HL-60 (cell line): Measurements from ENCODE around the gene P2RY13.

Source experiments
- DNase-seq, 2 experiments: peaks; one replicate each; pipeline ENCODE4 v3.0.0-alpha.2; 2010 to 2020; ENCODE audit warnings: low read depth in 1 of 2, low spot score in 1 of 2
- H3K27ac ChIP-seq: fragments of 250-450 bp; sonication (Bioruptor Pico); replicated peaks from 2 replicates; pipeline ENCODE4 v1.5.1; 2020; ENCODE audit warnings: mild to moderate bottlenecking, moderate library complexity
- H3K27me3 ChIP-seq: fragments of 250-450 bp; sonication (Bioruptor Pico); 2 replicates; pipeline ENCODE4 v1.5.1; 2021; ENCODE audit warnings: mild to moderate bottlenecking, moderate library complexity; ENCODE audit not compliant: insufficient read depth, poor library complexity, severe bottlenecking
- H3K4me3 ChIP-seq: replicated peaks from 2 replicates; pipeline ENCODE4 v1.5.1; 2011; ENCODE audit warnings: mild to moderate bottlenecking, control low read depth, low read length; ENCODE audit not compliant: insufficient read depth
- GABPA ChIP-seq: IDR thresholded peaks from 2 replicates; pipeline ENCODE4 v1.6.1; 2012; ENCODE audit warnings: low read depth
- POLR2AphosphoS5 ChIP-seq: IDR thresholded peaks from 2 replicates; pipeline ENCODE4 v1.6.1; 2012; ENCODE audit warnings: low read depth
- REST ChIP-seq: IDR thresholded peaks from 2 replicates; pipeline ENCODE4 v1.6.1; 2012; ENCODE audit warnings: low read depth; ENCODE audit not compliant: insufficient replicate concordance
- SPI1 ChIP-seq: IDR thresholded peaks from 2 replicates; pipeline ENCODE4 v1.6.1; 2012; ENCODE audit warnings: low read depth, mild to moderate bottlenecking, borderline replicate concordance
- TF ChIP-seq, protein P1 (sequence below): IDR thresholded peaks from one replicate; pipeline ENCODE4 v1.5.1; 2011; ENCODE audit warnings: low read length, control low read depth, inconsistent platforms; ENCODE audit not compliant: insufficient read depth

The P2RY13 gene

GRCh38 chr3:151315136-151315535, 14.2 kb downstream of the P2RY13 start:
- TF ChIP-seq, protein P1, sequence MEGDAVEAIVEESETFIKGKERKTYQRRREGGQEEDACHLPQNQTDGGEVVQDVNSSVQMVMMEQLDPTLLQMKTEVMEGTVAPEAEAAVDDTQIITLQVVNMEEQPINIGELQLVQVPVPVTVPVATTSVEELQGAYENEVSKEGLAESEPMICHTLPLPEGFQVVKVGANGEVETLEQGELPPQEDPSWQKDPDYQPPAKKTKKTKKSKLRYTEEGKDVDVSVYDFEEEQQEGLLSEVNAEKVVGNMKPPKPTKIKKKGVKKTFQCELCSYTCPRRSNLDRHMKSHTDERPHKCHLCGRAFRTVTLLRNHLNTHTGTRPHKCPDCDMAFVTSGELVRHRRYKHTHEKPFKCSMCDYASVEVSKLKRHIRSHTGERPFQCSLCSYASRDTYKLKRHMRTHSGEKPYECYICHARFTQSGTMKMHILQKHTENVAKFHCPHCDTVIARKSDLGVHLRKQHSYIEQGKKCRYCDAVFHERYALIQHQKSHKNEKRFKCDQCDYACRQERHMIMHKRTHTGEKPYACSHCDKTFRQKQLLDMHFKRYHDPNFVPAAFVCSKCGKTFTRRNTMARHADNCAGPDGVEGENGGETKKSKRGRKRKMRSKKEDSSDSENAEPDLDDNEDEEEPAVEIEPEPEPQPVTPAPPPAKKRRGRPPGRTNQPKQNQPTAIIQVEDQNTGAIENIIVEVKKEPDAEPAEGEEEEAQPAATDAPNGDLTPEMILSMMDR = no peak
- no peak for TF ChIP-seq SPI1
- no peak for TF ChIP-seq POLR2AphosphoS5
- no peak for TF ChIP-seq GABPA
- TF ChIP-seq REST = no peak
- Histone ChIP-seq H3K27me3 (no peaks in the 10 kb centered on the region), H3K27ac (no peak overlapping the region), H3K4me3 (no peak overlapping the region)
- no peak for DNase-seq

DNA sequence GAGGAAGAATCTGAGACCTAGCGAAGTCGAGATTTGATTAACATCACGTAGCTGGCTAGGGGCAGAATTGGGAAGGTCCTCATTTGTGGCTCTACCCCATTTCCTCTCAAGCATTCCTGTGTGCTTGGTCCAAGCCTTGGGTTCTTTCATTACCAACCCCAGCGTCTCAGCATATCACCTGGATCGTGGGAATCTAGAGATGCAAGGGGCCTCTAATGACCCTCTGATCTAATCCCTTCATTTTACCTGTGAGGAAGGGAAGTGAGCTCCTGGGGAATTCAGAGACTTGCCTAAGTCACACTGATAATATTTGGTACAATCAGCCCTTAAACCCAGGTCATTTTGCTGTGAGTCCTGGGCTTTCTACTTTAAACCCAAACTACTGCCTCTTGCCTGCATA, 14.8 kb downstream of the P2RY13 start:
- TF ChIP-seq, protein P1 = no peak
- TF ChIP-seq GABPA (no peak), POLR2AphosphoS5 (no peak)
- Histone ChIP-seq H3K27me3 (no peaks in the 10 kb centered on the region), H3K4me3 (no peak overlapping the region), H3K27ac (no peak overlapping the region)
- DNase-seq = no peak

GRCh38 chr3:151314137-151314536, 15.2 kb downstream of the P2RY13 start:
- no peak overlapping the region for H3K27ac ChIP-seq
- no peak for DNase-seq
- H3K27me3 ChIP-seq = no peaks in the 10 kb centered on the region
- no peak overlapping the region for H3K4me3 ChIP-seq
- TF ChIP-seq, protein P1 = no peak
- TF ChIP-seq REST (no peak), POLR2AphosphoS5 (no peak), GABPA (no peak), SPI1 (no peak)

- Histone ChIP-seq H3K4me3 (no peak overlapping the region), H3K27me3 (no peaks in the 10 kb centered on the region), H3K27ac (no peak overlapping the region)
- TF ChIP-seq POLR2AphosphoS5 = no peak
- TF ChIP-seq, protein P1 = no peak
- no peak for TF ChIP-seq GABPA
- TF ChIP-seq SPI1 = no peak
- TF ChIP-seq REST = no peak
- DNase-seq = no peak
These were observed 16.4 kb downstream of the P2RY13 start for GRCh38 chr3:151312972-151313371.
